ENCODE data around the gene SPRED2.
A peak's percentile ranks its signal among the peaks of the same experiment; 100 is the strongest.

Gene SPRED2

GRCh38 chr2:65415091-65415490 lies 17.3 kb downstream of the SPRED2 start:
- DNase-seq (ENCODE audit: low read depth in 2 of 2), result no peak

- no peak for DNase-seq (ENCODE audit: low read depth in 2 of 2)
Measured at GRCh38 chr2:65413610-65414009, 18.8 kb downstream of the SPRED2 start.

- DNase-seq (ENCODE audit: low read depth in 2 of 2), result no peak
Measured at GRCh38 chr2:65413106-65413505, 19.3 kb downstream of the SPRED2 start.

- DNase-seq (ENCODE audit: low read depth in 2 of 2), result no peak
Measured at GRCh38 chr2:65411056-65411795, 21.2 kb downstream of the SPRED2 start.

GRCh38 chr2:65409045-65409444 lies 23.4 kb downstream of the SPRED2 start:
- no peak for DNase-seq (ENCODE audit: low read depth in 2 of 2)

GRCh38 chr2:65407240-65407639 lies 25.2 kb downstream of the SPRED2 start:
- DNase-seq (ENCODE audit: low read depth in 2 of 2), result no peak

- DNase-seq (ENCODE audit: low read depth in 2 of 2), result no peak
Measured at GRCh38 chr2:65404988-65405697, 27.3 kb downstream of the SPRED2 start.

- DNase-seq (ENCODE audit: low read depth in 2 of 2), result no peak
Measured at GRCh38 chr2:65403529-65403915, 28.9 kb downstream of the SPRED2 start.

- DNase-seq (ENCODE audit: low read depth in 2 of 2), result no peak
Measured at GRCh38 chr2:65402780-65403528, 29.4 kb downstream of the SPRED2 start.

GRCh38 chr2:65402323-65402722 lies 30.1 kb downstream of the SPRED2 start:
- DNase-seq (ENCODE audit: low read depth in 2 of 2), result no peak

GRCh38 chr2:65397122-65397521 lies 35.3 kb downstream of the SPRED2 start:
- DNase-seq (ENCODE audit: low read depth in 2 of 2), result peak in 1 of 2 donors; percentile 19

- DNase-seq (ENCODE audit: low read depth in 2 of 2), result no peak
Measured at GRCh38 chr2:65396348-65397026, 35.9 kb downstream of the SPRED2 start.

GRCh38 chr2:65395621-65396347 lies 36.6 kb downstream of the SPRED2 start:
- DNase-seq (ENCODE audit: low read depth in 2 of 2), result no peak

GRCh38 chr2:65393743-65394422 lies 38.5 kb downstream of the SPRED2 start:
- no peak for DNase-seq (ENCODE audit: low read depth in 2 of 2)

- DNase-seq (ENCODE audit: low read depth in 2 of 2), result no peak
Measured at GRCh38 chr2:65393046-65393445, 39.4 kb downstream of the SPRED2 start.

- DNase-seq (ENCODE audit: low read depth in 2 of 2), result no peak
Measured at GRCh38 chr2:65392609-65393008, 39.8 kb downstream of the SPRED2 start.

GRCh38 chr2:65390134-65390533 lies 42.3 kb downstream of the SPRED2 start:
- no peak for DNase-seq (ENCODE audit: low read depth in 2 of 2)

GRCh38 chr2:65389476-65389875 lies 42.9 kb downstream of the SPRED2 start:
- DNase-seq (ENCODE audit: low read depth in 2 of 2), result no peak

GRCh38 chr2:65388596-65389390 lies 43.6 kb downstream of the SPRED2 start:
- DNase-seq (ENCODE audit: low read depth in 2 of 2), result no peak

GRCh38 chr2:65388051-65388531 lies 44.3 kb downstream of the SPRED2 start:
- DNase-seq (ENCODE audit: low read depth in 2 of 2), result no peak
